Transverse colon (tissue), 4 donors: ENCODE data around the gene PRKAR1B.

Experiments used
- CTCF ChIP-seq, 5 experiments: fragments of 200-600 bp in 3 of 5; fragments of 450-650 bp in 2 of 5; sonication (generic) in 3 of 5; IDR thresholded peaks; 1 replicate in 2 of 5; 2 replicates in 3 of 5; pipeline ENCODE4 v1.5.1; 2016 to 2017; ENCODE audit warnings: antibody characterized with exemption in 5 of 5, inconsistent platforms in 3 of 5, mild to moderate bottlenecking in 2 of 5, moderate library complexity in 1 of 5
- EP300 ChIP-seq: sonication (generic); formaldehyde crosslinking; IDR thresholded peaks from one replicate; pipeline ENCODE4 v1.6.1; 2017; ENCODE audit warnings: antibody characterized with exemption, low read depth
- POLR2A ChIP-seq: fragments of 450-650 bp; IDR thresholded peaks from one replicate; pipeline ENCODE4 v1.6.1; 2016; ENCODE audit warnings: antibody characterized with exemption, mild to moderate bottlenecking, moderate library complexity
- POLR2AphosphoS5 ChIP-seq, 3 donors: sonication (generic); formaldehyde crosslinking; IDR thresholded peaks; one replicate each; pipeline ENCODE4 v1.6.1; 2016; ENCODE audit warnings: antibody characterized with exemption in 3 of 3

GRCh38 chr7:732094-732541, 5.0 kb upstream of the PRKAR1B start:
- TF ChIP-seq CTCF (IDR thresholded peaks at IDR 0.05) (peak in 3 of 5 experiments; percentile 30 to 64 (median 31)), POLR2A (peak; percentile 17), EP300 (no peak), POLR2AphosphoS5 (IDR thresholded peaks at IDR 0.05) (peak in 2 of 3 donors; percentile 59 to 68)
